OCI-LY3 (cell line): ENCODE measurements around the gene GALNT14.

Source experiments
- EZH2phosphoT487 ChIP-seq: fragments of 200-600 bp; shearing (Covaris generic); IDR thresholded peaks from 2 replicates; pipeline ENCODE4 v1.6.1; 2018; ENCODE audit warnings: antibody characterized with exemption, mixed run types, low read depth
- TF ChIP-seq, protein P1 (sequence below): fragments of 200-600, 300-600 bp; sonication (generic); IDR thresholded peaks from 2 replicates; pipeline ENCODE4 v1.5.1; 2014; ENCODE audit warnings: antibody characterized with exemption, low read length, low read depth

DNA sequence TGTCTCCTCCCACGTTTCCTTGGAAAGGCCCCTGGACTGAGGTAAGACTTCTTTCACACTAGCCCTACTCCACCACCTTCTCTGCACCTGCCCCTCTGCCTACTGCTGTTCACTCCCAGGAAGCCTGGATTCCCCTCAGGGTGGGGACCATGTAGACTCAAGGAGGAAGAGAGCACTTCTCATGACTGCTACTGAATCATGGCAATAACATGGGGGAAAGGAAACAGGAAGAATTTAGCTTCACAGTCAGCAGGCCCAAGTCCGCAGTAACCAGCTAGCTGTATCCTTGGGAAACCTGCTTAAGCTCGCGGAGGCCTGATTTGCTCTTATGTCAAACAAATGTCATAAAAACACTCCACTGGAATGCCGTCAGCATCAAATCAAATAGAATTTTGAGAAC, 204.7 kb downstream of the GALNT14 start:
- TF ChIP-seq, protein P1, sequence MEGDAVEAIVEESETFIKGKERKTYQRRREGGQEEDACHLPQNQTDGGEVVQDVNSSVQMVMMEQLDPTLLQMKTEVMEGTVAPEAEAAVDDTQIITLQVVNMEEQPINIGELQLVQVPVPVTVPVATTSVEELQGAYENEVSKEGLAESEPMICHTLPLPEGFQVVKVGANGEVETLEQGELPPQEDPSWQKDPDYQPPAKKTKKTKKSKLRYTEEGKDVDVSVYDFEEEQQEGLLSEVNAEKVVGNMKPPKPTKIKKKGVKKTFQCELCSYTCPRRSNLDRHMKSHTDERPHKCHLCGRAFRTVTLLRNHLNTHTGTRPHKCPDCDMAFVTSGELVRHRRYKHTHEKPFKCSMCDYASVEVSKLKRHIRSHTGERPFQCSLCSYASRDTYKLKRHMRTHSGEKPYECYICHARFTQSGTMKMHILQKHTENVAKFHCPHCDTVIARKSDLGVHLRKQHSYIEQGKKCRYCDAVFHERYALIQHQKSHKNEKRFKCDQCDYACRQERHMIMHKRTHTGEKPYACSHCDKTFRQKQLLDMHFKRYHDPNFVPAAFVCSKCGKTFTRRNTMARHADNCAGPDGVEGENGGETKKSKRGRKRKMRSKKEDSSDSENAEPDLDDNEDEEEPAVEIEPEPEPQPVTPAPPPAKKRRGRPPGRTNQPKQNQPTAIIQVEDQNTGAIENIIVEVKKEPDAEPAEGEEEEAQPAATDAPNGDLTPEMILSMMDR = no peak
- TF ChIP-seq EZH2phosphoT487 = no peak
